HG02840 (cell line): ENCODE data around the gene ZSWIM6.

ENCODE experiments used
- ATAC-seq: cut with Tn5 transposase; IDR thresholded peaks from one replicate; pipeline ENCODE4 v1.9.1; 2021; ENCODE audit warnings: mild to moderate bottlenecking, moderate library complexity, moderate number of reproducible peaks; ENCODE audit not compliant: unreplicated experiment, low FRiP score

Gene ZSWIM6

DNA sequence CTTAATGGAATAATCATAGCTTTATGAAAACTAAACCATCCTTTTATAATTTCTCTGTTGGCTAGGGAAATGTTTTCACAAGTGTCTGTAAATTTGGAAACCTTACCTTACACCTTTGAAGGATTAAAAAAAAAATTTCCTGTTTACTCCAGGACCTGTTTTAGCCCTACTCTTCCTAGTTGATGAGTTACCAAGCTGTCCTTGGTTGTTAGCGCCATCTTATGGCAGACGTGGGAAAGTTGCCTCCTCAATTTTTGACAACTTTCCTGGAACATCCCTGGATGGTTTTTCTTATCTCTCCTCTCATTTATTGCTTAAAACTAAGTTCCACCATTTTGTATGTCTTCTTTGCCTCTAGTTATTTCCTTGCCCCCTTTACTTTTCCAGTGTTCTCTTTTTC, 25.7 kb downstream of the ZSWIM6 start:
- ATAC-seq = no peak

DNA sequence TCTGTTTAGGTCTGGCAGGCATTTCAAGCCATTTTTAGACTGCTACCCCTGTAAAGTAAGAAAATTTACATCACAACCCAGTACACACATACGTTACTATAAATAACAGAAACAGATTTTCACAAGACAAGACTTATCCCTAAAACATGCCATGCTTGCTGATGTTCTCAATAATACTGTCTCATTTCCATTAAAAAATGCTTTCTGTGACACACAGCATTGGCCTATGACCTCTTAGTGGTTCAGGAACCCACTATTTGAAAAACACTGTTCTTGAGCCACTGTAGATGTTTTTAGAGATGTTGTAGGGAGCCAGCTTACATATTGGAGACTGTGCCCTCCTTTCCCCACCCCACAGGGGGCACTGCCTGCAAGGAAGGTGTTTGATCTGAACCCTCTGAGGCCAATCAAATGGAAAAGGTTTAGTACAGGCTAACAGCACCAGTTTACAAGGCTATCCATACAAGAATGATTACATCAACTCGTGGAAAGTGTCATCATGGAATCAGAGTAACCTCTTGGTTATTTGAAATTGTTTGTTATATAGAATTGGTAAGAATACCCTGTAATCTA, 30.8 kb downstream of the ZSWIM6 start:
- no peak for ATAC-seq

DNA sequence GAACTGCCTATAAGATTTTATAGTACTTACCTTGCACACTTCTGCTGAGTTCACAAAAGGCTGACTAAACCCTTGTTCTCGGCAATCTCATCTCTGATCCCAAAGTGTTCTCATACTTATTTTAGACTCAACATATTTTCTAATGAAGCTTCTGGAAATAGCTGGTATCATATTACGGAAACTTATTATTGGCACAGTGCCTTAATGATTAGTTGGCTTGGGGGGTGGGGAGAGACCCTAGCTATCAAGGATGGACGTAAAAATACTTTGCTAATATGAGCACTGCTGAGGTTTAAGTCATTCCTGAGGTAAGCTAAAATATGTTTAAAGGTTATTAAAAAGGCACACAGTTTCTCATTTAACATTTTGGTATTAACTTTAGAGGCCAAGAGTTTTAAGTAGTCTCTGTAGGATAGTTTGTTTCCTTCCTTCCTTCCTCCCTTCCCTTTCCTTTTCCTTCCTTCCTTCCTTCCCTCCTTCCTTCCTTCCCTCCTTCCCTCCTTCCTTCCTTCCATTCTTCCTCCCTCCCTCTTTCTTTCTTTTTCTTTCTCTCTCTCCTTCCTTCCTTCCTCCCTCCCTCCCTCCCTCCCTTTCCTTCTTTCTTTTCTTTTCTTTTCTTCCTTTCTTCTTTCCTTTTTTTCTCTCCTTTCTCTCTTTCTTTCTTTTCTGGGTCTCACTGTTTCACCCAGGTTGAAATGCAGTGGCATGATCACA, 31.5 kb downstream of the ZSWIM6 start:
- ATAC-seq = no peak

DNA sequence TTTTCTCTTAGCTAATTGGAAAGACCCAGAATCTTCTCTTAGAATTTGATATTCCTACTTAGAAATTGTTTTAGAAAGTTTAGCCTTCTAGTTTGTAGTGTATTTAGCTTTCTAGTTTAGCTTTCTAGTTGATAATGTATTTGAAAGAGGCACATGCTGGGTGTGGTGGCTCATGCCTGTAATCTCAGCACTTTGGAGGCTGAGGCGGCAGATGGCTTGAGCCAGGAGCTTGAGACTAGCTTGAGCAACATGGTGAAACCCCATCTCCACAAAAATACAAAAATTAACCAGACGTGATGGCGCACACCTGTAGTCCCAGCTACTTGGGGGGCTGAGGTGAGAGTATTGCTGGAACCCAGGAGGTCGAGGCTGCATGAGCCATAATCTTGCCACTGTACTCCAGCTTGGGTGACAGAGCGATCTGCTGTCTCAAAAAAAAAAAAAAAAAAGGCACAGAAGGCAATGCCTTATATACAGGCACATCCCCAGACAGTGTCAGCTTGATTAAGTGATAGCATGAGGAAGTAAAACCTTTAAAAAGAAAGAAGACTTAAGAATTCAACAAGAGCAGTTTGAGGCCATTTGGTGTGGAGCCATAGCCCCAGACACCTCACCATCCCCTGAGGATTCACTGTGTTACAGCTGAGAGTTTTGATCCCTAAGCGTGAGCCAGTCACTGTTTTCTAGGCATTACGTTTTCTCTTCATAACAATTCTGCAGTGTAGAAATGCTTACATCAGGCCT, 34.6 kb downstream of the ZSWIM6 start:
- no peak for ATAC-seq

DNA sequence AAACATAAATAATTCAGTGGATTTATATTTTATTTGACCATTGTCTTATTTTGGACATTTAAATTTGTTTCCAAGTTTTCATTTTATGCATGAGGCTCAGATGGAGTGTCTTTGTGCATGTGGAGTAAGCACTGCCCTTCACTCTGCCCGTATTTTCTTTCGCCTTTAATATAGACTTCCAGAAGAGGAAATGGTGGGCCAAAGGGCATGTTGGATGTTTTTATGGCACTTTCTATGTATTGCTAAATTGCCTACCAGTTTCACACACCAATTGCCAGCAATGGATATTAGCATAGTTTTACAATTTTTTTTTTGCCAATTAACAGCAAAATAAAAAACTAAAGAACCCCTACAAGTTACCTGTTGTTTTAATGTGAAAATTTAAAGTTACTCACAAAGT, 38.4 kb downstream of the ZSWIM6 start:
- ATAC-seq = no peak

DNA sequence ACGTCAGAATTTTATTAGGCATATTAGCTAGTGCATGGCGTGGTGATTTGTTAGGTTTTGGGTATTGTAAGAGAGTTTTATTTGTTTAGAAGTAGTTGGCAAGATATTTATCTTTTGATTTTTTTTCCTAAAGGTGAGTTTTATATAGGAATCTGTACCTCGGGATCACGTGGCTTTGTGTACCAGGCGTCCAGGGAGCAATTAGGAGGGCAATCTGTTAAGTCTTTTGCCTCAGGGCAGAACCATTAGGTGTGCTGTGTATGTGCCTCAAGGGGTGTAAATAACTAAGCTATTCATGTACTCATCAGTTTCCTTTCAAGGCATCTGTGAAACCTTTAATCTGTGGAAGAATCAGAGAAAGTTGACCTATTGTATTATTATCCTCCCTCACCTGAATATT, 39.4 kb downstream of the ZSWIM6 start:
- ATAC-seq = no peak

DNA sequence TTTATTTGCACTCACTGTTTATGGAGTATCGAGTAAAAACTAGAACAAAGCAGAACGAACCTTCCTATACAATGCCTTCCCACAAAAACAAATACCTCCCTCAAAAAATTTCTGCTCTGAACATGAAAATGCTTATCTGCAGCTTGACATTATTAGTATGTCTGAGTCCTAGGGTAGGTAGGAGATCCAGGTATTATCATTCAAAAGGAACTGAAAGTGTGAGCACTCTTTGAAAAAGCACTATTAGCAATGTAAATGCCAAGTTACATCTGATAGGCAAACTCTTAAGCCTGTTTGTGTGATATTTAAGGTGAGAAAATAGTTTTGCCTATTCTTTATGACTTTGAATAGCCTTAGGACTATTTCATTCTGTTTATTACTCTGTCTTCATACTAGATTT, 47.6 kb downstream of the ZSWIM6 start:
- ATAC-seq = no peak

DNA sequence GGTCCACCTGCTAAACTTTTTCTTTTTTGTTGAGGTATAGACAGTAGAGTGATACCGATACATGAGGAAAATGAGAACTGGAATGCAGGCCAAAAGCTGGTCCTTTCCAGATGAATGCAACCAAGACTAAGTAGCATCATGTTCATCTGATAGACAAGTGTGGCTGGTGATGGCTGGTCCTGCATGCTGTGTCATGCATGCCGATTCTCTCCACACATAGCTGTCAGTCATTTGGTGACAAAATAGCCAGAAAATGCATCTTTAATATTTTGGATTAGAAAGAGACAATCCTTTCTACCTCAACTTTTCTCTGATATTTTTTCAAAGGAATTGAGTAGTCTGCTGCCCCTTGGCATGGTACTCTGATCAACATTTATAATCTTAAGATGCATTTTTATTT, 49.9 kb downstream of the ZSWIM6 start:
- no peak for ATAC-seq

DNA sequence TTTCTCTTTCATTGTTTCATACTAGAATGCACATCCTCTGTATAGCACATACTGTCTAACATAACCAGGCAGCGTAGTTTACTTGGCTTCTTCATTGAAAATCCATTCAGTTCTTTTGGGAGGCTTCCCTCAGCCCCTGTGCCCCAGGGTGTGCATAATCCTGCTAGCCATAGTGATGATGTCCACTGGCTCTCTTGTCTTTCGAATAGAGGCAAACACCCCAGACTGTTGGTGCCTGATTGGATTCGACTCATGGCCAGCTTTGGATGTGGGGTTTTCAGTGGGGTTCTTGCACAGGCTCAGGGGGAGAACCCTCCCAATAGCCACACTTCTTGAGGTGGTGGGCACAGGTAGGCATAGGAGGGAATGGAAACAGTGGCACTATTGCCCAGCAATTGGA, 53.6 kb downstream of the ZSWIM6 start:
- no peak for ATAC-seq

DNA sequence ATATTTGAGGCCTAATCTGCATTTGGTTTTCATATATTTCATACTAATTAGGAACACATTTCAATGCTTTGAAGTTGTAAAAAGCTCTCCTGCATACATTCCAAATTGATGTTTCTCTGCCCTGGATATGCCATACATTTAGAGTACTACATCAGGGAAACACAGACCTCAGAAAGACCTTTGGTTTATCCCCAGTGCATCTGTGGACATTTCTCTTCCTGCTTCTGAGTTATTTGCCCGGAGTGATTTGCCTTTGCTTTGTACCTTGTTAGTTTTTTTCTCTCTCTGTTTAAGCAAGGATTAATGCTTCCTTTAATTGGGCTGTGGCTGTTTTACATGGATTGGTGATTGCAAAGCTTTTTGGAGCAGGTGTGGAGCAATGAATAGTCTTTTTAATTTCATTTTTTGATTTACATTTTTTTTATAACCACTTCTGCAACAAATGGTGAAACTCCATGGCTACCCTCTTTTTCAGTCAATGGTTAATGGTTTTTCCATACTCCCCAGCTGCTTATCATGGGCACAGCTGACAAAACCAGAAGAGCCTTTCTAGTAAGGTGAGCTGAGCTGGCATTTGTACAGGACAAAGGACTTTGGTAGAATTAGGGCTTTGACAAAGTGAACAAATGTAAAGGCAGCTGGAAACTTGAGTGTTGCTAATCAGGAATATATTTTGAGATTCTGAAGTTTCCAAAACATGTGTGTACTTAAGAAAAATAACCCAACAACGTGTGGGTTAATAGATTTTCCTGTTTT, 54.2 kb downstream of the ZSWIM6 start:
- no peak for ATAC-seq

DNA sequence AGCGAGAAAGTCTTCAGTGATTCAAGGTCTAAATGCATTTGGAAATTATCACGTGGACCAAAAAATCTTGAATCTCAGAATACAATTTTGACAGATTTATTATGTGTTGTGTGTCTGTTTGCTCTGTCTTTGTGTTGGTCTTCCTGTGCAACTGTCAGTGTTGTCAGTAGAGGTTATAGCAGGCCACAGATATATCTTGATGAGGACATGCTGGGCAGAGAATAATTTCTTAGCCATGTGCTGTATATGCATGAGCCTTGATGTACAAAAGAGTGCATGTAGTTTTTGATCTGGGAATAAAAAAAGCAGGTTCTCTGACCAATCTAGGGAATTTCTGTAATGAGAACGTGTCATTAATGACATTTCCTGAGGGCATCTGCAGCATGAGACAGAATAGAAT, 57.6 kb downstream of the ZSWIM6 start:
- ATAC-seq = no peak

DNA sequence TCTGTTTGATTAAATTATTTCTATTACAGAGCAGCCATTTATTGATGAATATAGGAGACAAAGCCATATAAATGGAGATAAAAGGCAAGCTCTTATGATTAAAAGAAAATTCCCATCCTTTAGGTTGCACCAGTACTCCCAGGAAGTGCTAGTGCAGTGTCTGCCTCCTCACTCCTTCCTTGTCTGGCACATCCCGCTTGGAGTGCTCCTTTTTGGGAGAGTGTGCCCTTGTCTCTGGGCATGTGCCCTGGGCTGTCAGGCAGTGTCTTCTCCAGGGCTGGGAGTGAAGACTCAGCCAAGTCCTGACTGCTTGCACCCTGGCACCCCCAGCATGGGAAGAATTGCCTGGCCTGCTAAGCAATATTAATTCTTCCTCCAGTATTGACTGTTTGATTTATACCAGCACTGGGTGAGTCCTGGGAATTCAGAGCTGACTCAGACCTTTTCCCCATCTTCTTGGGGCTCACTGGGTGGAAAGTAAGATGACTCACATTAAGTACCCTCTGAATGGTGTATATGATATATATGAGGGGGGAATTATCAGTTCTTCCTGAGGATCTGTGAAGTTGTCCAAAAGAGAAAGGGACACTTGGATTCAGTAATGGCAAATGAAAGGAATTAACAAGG, 62.1 kb downstream of the ZSWIM6 start:
- no peak for ATAC-seq

DNA sequence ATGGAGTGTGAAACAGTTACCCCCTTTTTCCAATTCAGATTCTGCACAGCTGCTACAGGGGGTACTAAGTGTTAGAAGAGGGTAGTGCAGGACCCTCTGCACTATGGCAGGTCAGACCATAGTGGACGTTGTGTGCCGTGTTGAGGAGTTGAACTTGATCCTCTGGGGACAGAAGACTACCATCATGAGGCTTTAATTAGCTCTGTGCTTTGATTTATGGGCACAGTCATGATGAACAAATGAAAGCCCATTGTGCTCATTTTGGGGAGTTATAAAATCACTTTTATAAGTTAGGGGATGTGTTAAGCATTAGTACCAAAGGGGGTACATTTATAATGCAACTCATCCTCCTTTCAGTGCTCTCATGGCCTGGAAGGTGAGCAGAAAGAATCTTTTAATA, 62.7 kb downstream of the ZSWIM6 start:
- ATAC-seq = no peak

DNA sequence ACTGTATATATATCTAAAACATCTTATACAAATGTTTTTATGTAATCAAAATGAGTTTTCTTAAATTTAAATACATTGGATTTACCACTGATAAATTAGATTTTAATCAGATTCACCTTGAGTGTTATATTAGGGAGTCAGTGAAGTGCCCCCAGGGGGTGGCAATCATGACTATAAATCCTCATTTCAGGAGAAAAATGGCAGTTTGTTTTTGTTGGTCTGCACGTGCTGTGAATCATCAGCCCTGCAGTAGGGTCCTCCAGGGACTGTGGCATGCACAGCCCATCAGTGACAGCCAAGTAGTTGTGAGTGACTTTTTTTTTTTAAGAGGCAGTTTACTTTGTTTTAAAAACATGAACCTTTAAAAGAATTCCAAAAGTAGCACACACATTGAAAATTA, 65.2 kb downstream of the ZSWIM6 start:
- no peak for ATAC-seq

DNA sequence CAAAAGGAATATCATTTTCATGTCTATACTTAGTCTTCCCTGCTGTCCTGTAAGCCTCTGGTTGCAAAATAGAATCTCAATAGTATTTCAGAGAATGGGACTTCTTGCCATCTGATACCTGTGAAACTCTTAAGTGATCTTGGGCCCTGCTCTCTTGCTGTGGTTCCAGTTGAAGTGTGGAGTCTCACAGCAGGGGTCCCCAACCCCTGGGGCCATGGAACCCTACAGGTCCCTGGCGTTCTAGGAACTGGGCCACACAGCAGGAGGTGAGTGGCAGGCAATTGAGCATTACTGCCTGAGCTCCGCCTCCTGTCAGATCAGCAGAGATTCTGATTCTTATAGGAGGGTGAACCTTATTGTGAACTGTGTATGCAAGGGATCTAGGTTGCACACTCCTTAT, 65.9 kb downstream of the ZSWIM6 start:
- no peak for ATAC-seq

DNA sequence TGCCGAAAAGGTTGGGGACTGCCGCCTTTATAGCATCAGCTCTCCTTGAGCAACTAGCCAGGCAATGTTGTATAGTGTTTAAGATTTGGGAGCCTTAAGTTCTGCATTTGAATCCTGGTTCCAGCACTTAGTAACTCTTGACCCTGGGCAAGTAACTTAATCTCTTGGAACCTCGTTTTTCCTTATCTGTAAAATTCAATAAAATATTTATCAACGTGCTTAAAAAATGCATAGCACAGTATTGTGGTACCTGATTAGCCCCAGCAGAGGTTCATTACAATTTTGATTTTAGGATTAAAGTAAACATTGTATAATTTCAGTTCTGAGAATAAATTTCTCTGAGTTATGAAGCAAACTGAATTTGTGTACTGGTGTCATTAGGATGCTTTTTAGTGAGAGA, 66.4 kb downstream of the ZSWIM6 start:
- no peak for ATAC-seq

DNA sequence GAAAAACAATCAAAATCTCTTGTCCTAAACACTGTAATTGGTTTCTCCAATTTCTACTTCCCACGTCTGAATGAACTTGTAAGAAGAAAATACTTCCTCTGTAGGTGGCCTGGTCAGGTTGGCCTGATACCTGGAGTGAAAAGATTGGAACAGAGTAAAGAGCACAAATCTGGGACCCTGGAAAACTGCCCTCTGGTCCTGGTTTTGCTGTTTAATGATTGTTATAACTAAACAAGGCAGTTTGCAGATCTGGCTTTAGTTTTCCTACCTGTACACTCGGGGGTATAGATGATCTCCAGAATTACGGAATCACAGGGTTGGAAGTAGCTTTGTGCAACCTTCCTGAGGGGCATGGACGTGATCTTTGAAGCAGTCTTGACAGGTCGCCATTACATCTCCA, 67.6 kb downstream of the ZSWIM6 start:
- ATAC-seq = no peak

DNA sequence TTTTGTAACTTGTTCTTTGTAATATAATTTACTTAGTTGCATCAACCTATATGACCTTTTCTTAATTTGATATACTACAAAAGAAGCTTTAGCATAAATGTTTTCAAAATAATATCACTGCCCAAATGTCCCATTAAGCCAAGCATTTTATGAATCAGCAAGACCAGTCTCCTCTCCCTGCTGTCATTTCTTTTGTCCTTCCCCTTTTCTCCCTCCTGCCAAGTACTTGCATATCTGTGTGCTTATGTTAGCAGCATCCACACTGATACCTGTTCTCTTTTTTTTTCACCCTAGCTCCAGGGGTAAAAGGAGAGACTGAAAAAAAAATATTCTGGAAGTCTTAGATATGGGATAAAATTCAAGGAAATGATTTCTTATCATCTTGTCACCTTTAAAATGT, 69.7 kb downstream of the ZSWIM6 start:
- ATAC-seq = no peak

DNA sequence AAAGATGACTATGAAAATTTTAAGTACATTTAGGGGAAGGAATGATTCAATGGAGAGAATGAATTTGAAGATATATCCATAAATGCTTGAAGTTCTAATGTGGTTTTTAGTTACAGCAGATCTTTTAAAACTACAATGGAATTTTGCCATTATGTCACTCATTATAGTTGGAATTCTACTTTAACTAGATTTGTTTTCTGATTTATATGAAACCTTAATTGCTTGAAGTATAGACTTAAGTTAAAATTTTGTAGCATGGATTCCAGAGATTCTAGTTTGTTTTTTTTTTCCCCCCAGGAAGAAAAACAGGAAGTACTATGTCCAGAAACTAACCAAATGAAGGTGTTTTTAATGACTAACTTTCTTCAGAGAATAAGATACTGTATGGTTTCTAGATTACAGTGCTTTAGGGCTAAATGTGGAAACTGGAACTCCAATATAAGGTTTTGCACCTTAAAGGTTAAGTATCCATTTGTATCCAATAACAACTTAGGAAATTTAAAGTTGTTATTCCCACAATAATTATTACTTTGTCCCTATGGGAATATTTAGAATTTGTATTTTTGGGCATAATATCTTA, 70.3 kb downstream of the ZSWIM6 start:
- no peak for ATAC-seq
